OCI-LY7 (cell line): Measurements from ENCODE around the gene MAML3. TPM values are rescaled to one million over a fixed set of nuclear protein-coding genes. Genes with fewer than 3 reads are reported as not detected.

Experiments
- BruUV-seq: library from RNA; stranded (reverse); fragments of 400-500 nt; replicated peaks from 2 replicates; lab custom pipeline; 2021; lab: Mats Ljungman, UMichigan
- CTCF ChIA-PET: fragments of 300-600 bp; sonication (Branson Sonifier 250); formaldehyde crosslinking; loops from one replicate; lab custom pipeline; 2022; ENCODE audit warnings: antibody characterized with exemption; ENCODE audit not compliant: unreplicated experiment; lab: Charles Lee
- POLR2A ChIA-PET: fragments of 300-600 bp; sonication (Branson Sonifier 250); formaldehyde crosslinking; loops from one replicate; lab custom pipeline; 2022; ENCODE audit warnings: antibody characterized with exemption; lab: Charles Lee
- DNase-seq: peaks from one replicate; pipeline ENCODE4 v3.0.0-alpha.2; 2015; ENCODE audit warnings: low spot score
- H2AFZ ChIP-seq: fragments of 200-600 bp; sonication (generic), shearing (Covaris generic); 2 replicates; pipeline ENCODE4 v1.6.1; 2014; ENCODE audit warnings: mild to moderate bottlenecking, antibody characterized with exemption, low read length, moderate library complexity
- H3K27ac ChIP-seq: fragments of 200-600 bp; sonication (generic); 2 replicates; pipeline ENCODE4 v1.5.1; 2014; ENCODE audit warnings: mixed run types, low read depth, mild to moderate bottlenecking, moderate library complexity, low read length, inconsistent platforms; ENCODE audit not compliant: poor library complexity, severe bottlenecking
- H3K36me3 ChIP-seq: fragments of 200-600 bp; sonication (generic); 2 replicates; pipeline ENCODE4 v1.6.1; 2014; ENCODE audit warnings: mild to moderate bottlenecking, antibody characterized with exemption, low read length, moderate library complexity, mixed read lengths; ENCODE audit not compliant: insufficient read depth
- H3K4me1 ChIP-seq: fragments of 200-600 bp; sonication (generic); 2 replicates; pipeline ENCODE4 v1.5.1; 2014; ENCODE audit warnings: mild to moderate bottlenecking, low read length; ENCODE audit not compliant: insufficient read depth, poor library complexity, severe bottlenecking
- H3K4me2 ChIP-seq: fragments of 200-600 bp; sonication (generic); 2 replicates; pipeline ENCODE4 v1.6.1; 2014; ENCODE audit warnings: mild to moderate bottlenecking, low read length
- H3K4me3 ChIP-seq: fragments of 200-600 bp; sonication (generic); 2 replicates; pipeline ENCODE4 v1.5.1; 2014; ENCODE audit warnings: mild to moderate bottlenecking, low read depth, low read length; ENCODE audit not compliant: poor library complexity, severe bottlenecking
- H3K79me2 ChIP-seq: fragments of 200-600 bp; sonication (generic); 2 replicates; pipeline ENCODE4 v1.6.1; 2016; ENCODE audit warnings: low read depth, mild to moderate bottlenecking, low read length, moderate library complexity, mixed read lengths; ENCODE audit not compliant: insufficient read depth
- H3K9me2 ChIP-seq: fragments of 200-600 bp; sonication (generic); 2 replicates; pipeline ENCODE4 v1.6.1; 2016; ENCODE audit warnings: mild to moderate bottlenecking, low read length, mixed read lengths; ENCODE audit not compliant: insufficient read depth
- H3K9me3 ChIP-seq: fragments of 200-600 bp; sonication (generic); 2 replicates; pipeline ENCODE4 v1.6.1; 2014; ENCODE audit warnings: mild to moderate bottlenecking, mixed run types, low read length, mixed read lengths
- H4K20me1 ChIP-seq: fragments of 200-600 bp; sonication (generic); 2 replicates; pipeline ENCODE4 v1.6.1; 2014; ENCODE audit warnings: mild to moderate bottlenecking, antibody characterized with exemption, low read length, moderate library complexity, mixed read lengths; ENCODE audit not compliant: insufficient read depth
- EZH2phosphoT487 ChIP-seq: fragments of 200-600 bp; sonication (generic); IDR thresholded peaks from 2 replicates; pipeline ENCODE4 v1.6.1; 2018; ENCODE audit warnings: low read depth, borderline replicate concordance, mild to moderate bottlenecking, mixed run types, antibody characterized with exemption, low read length, moderate library complexity, mixed read lengths
- intact Hi-C: fragments of 100-400 bp; cut with micrococcal nuclease; formaldehyde crosslinking; loops from one replicate; pipeline ENCODE4 v1.10.0; 2022; ENCODE audit not compliant: unreplicated experiment
- total RNA-seq, 2 experiments: library from RNA; depleted of rRNA in 1 of 2; stranded (reverse); fragments of >200 nt in 1 of 2; shearing (Covaris generic) in 1 of 2; gene quantifications; 2 replicates each; pipeline ENCODE4 v1.2.3, GENCODE V29; 2014 to 2022
- TF ChIP-seq, protein P1 (sequence below): fragments of 200-600 bp; sonication (generic); conservative IDR thresholded peaks from 2 replicates; pipeline ENCODE4 v1.5.1; 2014; ENCODE audit warnings: mild to moderate bottlenecking, antibody characterized with exemption, low read length, moderate library complexity, mixed read lengths

Gene MAML3
- total RNA-seq, 2 experiments from 2014 or later = 0.80 to 1.2 TPM

DNA sequence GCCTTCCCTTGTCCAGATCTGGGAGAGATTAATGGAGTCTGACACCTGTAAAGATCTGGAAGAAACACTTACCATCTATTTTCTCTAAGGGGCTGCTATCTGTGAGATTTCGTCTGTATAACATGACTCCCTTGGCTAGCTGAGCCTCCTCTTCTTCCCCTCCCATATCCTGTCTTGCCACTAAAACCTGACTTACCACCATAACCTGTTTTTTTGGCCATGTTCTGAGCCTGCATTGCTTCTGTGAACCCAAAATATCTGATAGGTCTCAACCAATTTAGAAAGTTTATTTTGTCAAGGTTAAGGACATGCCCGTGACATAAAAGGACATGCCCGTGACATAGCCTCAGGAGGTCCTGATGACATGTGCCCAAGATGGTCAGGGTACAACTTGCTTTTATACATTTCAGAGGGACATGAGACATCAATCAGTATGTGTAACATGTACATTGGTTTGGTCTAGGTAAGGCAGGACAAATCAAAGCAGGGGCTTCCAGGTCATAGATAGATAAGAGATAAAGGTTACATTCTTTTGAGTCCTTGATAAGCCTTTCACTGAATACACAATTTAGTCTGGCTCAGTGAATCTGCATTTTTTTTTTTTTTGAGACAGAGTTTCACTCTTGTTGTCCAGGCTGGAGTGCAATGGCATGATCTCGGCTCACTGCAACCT lies 476.9 kb downstream of the MAML3 start:
- DNase-seq = no peak
- no peaks in the 10 kb centered on the region for H3K9me3 ChIP-seq
- intact Hi-C loops = no loop called here
- H3K4me2 ChIP-seq = no peak overlapping the region
- BruUV-seq = no TSS peak
- TF ChIP-seq, protein P1, sequence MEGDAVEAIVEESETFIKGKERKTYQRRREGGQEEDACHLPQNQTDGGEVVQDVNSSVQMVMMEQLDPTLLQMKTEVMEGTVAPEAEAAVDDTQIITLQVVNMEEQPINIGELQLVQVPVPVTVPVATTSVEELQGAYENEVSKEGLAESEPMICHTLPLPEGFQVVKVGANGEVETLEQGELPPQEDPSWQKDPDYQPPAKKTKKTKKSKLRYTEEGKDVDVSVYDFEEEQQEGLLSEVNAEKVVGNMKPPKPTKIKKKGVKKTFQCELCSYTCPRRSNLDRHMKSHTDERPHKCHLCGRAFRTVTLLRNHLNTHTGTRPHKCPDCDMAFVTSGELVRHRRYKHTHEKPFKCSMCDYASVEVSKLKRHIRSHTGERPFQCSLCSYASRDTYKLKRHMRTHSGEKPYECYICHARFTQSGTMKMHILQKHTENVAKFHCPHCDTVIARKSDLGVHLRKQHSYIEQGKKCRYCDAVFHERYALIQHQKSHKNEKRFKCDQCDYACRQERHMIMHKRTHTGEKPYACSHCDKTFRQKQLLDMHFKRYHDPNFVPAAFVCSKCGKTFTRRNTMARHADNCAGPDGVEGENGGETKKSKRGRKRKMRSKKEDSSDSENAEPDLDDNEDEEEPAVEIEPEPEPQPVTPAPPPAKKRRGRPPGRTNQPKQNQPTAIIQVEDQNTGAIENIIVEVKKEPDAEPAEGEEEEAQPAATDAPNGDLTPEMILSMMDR = no peak
- H3K27ac ChIP-seq = no peak overlapping the region
- H3K4me3 ChIP-seq = no peak overlapping the region
- POLR2A ChIA-PET = interaction anchor here (0.6 kb wide), 1 partner anchor 492 kb away, joined by 4 read pairs; no protein-coding TSS in a partner anchor
- no peaks in the 10 kb centered on the region for H4K20me1 ChIP-seq
- no peak overlapping the region for H2AFZ ChIP-seq
- H3K36me3 ChIP-seq = peaks cover 6% of the 10 kb centered on the region; the same call in 1 of the 2 replicates
- CTCF ChIA-PET = no interaction called here
- H3K79me2 ChIP-seq = no peaks in the 10 kb centered on the region
- H3K4me1 ChIP-seq = peaks cover 8% of the 10 kb centered on the region
- no peaks in the 10 kb centered on the region for H3K9me2 ChIP-seq

DNA sequence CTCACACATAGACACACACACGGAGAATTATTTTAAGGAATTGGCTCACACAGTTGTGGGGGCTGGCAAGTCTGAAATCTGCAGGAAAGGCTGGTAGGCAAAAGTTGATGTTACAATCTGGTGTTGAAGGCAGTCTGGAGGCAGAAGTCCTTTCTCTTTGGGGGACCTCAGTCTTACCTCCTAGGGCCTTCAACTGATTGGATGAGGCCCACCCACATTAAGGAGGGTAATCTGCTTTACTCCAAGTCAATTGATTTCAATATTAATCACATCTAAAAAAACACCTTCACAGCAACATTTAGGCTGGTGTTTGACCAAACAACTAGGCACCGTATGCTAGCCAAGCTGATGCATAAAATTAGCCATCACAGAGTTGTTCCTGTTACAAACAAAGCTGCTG lies 477.6 kb downstream of the MAML3 start:
- Histone ChIP-seq H3K36me3 (peaks cover 6% of the 10 kb centered on the region; the same call in 1 of the 2 replicates), H3K27ac (no peak overlapping the region), H3K4me1 (peaks cover 8% of the 10 kb centered on the region), H3K9me2 (no peaks in the 10 kb centered on the region), H3K4me2 (no peak overlapping the region), H3K9me3 (no peaks in the 10 kb centered on the region), H3K4me3 (no peak overlapping the region), H2AFZ (no peak overlapping the region), H3K79me2 (no peaks in the 10 kb centered on the region), H4K20me1 (no peaks in the 10 kb centered on the region)
- TF ChIP-seq, protein P1 = no peak
- no peak for TF ChIP-seq EZH2phosphoT487
- CTCF ChIA-PET = no interaction called here
- BruUV-seq = no TSS peak
- DNase-seq = no peak
- intact Hi-C loops = no loop called here
- POLR2A ChIA-PET = no interaction called here

DNA sequence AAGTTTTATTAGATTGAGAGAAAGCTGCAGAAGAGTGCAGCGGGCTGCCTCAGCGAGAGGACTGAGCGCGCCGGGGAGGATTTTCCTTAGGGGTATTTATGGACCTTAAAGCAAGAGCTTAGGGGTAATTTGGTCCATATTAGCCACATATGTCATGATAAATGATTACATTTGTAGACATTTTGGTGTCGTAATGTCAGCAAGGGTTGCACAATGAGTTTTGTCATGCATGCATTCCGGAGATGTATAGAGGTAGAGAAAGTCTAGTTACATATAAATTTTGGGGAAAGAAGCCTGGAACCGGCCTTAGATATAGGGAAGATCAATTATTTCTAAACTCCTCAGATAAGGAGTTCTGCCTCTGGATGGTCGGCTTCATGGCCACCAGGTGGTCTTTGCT lies 478.3 kb downstream of the MAML3 start:
- ChIA-PET CTCF (no interaction called here), POLR2A (no interaction called here)
- intact Hi-C loops = no loop called here
- Histone ChIP-seq H3K9me3 (no peaks in the 10 kb centered on the region), H3K79me2 (no peaks in the 10 kb centered on the region), H3K4me2 (0 out of 2 replicates have a peak overlapping the region, but pooled peaks have one; percentile 26), H3K36me3 (peaks cover 6% of the 10 kb centered on the region; the same call in 1 of the 2 replicates), H3K4me3 (no peak overlapping the region), H2AFZ (no peak overlapping the region), H3K27ac (no peak overlapping the region), H4K20me1 (no peaks in the 10 kb centered on the region), H3K9me2 (no peaks in the 10 kb centered on the region), H3K4me1 (peaks cover 8% of the 10 kb centered on the region)
- no peak for DNase-seq
- BruUV-seq = no TSS peak
- TF ChIP-seq, protein P1 = no peak
- no peak for TF ChIP-seq EZH2phosphoT487
